NCI-H748 (cell line): ENCODE results near the gene CEACAM1.
"Not testable (repeated sequence)": the region's sequence is repeated elsewhere in the genome, so short reads cannot be mapped to it uniquely, and the experiment has no call there.

ENCODE experiments used
- DNase-seq: peaks from one replicate; lab custom pipeline; 2025; ENCODE audit not compliant: unreplicated experiment; lab: John Stamatoyannopoulos, UW

Gene CEACAM1

DNA sequence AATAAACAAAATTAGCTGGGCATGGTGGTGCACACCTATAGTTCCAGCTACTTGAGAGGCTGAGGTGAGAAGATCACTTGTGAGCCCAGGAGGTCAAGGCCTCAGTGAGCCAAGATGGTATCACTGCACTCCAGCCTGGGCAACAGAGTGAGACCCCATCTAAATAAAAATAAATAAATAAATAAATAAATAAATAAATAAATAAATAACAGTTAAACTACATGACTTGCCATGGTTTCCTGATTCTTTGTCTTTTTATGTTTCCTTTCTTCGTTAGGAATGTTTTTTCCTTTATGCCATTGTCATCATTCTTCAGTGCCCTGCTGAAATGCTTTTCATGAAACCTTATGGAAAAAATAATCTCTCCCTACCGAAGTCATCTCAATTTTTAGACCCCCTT lies 50.3 kb downstream of the CEACAM1 start:
- no peak for DNase-seq

DNA sequence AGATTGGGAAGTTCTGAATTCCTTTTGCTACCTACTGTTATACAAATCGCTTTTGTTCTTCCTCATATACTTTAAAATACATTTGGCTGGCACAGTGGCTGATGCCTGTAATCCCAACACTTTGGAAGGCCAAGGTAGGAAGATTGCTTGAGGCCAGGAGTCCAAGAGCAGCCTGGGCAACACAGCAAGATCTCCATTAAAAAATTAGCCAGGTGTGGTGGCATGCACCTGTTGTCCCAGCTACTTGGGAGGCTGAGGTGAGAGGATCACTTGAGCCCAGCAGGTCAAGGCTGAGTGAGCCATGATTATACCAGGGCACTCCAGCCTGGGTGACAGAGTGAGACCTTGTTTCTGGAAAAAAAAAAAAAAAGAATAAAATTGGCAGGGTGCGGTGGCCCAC lies 51.2 kb downstream of the CEACAM1 start:
- no peak for DNase-seq

DNA sequence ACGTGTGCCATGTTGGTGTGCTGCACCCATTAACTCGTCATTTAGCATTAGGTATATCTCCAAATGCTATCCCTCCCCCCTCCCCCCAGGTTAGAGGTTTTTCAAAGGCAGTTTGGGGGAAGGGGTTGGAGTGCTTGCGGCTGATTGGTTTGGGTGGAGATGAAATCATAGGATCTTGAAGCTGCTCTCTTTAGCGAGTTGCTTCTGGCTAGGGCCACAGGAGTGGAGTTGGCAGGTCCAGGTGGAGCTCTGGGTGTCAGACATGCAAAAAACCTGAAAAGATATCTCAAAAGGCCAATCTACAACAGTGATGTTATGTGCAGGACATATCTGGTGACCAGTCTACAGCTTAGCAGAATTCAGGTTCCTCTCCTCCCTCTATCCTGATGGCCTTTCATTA lies 52.9 kb downstream of the CEACAM1 start:
- no peak for DNase-seq

DNA sequence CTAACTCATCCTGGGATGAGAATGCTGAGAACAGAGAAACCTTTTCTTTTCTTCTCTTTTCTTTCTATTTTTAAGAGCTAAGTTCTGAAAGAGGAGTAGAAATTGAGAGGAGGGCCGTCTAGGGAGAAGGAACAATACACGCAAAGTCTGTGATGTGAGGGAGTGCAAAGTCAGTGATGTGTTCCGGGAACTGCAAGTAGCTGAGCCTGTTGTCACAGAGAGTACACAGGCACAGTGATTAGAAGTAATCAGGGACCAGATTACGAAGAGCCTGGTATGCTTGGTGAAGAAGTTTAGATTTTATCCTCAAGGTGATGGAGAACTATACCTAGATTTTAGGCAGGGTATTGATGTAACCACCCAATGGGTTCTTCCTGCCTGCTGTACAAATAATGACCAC lies 53.5 kb downstream of the CEACAM1 start:
- DNase-seq, result no peak

DNA sequence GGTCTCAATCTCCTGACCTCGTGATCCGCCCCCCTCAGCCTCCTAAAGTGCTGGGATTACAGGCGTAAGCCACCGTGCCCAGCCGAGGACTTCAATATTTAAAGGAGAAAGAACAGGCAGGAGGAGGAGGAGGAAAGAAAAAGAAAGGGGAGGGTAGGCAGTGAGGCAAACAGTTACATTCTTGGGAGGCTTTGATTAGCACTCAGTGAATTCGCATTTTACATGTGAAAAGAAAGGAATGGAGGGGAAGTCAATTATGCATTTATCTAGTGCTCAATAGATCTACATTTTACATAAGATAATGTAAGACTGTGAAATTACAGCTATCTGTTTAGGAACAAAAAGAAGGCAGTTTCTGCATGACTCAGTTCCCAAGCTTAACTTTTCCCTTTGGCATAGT lies 54.6 kb downstream of the CEACAM1 start:
- DNase-seq, result no peak

DNA sequence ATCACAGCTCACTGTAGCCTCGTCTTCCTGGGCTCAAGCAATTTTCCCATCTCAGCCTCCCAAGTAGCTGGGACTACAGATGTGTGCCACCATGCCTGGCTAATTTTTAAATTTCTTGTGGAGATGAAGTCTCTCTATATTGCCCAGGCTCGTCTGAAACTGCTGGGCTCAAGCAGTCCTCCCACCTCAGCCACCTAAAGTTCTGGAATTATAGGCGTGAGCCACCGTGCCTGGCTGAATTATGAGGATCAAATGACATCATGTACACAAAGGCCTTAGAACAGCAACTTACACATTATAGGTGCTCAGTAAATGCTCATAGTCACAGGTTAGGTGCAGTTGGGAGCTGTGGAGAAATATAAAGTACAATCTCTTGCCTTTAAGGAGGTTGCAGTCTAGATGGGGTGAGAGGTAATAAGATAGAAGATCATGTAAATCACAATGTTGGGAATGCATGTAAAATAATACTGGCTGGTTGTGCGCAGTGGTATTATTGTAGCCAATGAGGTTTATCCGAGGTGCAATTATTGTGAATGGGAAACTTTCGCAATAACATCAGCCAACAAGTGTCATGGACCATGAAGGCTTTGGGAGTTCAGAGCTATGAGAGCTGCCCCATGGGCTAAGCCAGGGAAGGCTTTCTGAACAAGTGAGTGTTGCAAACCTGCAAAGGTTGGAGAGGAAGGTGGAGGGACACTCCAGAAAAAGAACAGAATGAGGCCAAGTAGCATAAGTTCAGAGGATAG lies 55.7 kb downstream of the CEACAM1 start:
- DNase-seq, result no peak

DNA sequence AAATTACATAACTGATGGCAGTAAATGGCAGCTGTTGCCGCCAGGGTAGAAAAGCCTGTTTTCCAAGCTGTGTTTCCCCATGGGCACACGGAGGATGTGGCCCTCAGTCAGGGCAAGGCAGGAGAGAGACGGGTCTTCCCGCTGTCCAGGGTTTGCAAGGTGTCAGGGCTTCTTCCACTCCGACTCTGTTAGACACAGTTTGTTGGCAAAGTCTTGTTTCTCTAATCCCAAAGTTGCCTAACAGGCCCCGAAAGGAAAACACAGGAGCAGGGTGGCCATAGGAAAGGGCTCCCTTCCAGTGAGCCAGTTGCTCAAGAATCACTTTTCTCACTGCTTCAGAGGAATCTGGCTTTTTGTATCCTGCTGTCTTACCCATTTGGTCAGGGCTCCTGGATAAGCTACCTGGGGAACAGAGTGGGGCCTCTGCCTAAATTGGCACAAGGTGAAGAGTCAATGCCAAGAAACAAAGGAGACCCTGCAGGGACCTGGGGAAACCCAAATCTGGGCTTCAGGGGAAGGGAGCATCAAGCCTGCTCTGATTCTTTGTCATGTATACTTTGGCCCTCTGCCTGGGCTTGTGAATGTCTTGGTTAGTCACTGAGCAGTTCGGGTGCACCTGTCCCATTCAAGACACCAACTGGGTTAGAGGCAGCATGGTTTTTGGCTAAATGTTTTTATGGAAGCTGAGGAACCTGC lies 56.6 kb downstream of the CEACAM1 start:
- no peak for DNase-seq

DNA sequence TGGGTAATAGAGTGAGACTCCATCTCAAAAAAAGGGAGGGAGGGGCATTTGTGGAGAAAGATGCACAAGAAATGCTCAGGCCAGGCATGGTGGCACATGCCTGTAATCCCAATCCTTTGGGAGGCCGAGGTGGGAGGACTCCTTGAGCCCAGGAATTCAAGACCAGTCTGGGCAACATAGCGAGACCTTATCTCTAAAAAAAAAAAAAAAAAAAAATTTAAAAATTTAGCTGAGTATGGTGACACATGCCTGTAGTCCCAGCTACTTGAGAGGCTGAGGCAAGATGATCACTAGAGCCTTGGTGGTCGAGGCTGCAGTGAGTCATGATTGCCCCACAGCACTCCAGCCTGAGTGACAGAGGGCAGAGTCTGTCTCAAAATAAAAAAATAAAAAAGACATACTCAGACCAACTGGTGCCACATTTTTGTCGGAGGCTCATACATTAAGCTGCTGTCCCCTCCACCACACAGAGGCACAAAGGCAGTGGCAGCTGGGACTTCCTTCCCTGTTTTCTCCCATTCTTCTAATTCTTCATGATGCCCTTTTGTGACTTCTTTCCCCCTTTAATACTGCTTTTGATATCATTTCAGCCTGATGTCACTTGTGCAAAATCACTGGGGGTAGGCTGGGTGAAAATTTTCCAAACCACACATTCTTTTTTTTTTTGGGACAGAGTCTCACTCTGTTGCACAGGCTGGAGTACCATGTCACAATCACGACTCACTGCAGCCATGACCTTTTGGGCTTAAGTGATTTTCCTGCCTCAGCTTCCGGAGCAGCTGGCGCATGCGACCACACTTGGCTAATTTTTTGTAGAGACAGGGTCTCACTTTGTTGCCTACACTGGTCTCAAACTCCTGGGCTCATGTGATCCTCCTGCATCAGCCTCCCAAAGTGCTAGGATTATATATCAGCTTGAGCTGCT lies 58.7 kb downstream of the CEACAM1 start:
- no peak for DNase-seq

DNA sequence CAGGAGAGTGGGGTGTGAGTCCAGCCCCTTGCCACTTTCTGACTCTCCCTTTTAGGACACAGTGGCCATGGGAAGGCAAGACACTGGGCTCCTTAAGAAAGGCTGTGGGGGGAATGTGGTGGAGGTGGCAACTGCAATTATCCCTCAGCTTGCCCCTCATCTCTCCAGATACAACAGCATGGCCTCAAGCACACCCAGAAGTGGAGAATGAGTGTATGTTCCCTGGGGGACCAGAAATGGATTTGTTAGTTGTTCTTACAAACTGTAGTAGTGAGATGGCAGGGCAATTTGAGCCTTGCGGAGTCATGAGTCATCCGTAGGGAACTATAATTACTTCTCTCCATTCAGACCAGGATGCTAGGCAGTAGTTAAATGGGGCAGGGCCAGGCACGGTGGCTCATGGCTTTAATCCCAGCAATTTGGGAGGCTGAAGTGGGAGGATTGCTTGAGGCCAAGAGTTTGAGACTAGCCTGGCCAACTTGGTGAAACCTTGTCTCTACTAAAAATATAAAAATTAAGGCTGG lies 59.9 kb downstream of the CEACAM1 start:
- DNase-seq, result peak; percentile 41

DNA sequence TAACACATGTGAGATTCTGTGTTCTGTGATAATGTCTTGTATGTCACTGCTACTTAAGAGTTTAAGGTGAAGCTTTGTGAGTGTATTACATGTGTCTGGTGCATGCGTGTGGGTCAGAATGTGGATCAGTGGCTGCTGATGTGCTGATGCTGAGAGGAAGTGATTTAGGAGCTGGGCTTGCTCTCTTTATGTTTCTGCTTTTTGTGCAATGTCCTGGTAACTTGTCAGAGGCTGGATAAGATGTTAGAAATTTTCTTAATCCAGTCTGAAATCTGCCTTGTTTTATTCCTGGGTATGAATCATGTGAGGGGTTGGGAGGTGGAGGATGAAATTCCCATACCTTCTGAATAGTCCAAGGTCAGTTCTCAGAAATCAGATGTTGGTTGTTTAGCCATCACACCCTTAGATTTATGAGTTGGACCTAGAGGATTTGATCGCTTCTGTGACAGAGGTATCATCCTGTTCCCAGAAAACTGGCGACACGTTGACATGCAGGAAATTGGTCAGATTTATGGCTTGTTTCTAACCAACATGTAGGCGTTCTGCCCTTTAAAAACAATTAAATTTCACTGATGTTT lies 61.0 kb downstream of the CEACAM1 start:
- no peak for DNase-seq

DNA sequence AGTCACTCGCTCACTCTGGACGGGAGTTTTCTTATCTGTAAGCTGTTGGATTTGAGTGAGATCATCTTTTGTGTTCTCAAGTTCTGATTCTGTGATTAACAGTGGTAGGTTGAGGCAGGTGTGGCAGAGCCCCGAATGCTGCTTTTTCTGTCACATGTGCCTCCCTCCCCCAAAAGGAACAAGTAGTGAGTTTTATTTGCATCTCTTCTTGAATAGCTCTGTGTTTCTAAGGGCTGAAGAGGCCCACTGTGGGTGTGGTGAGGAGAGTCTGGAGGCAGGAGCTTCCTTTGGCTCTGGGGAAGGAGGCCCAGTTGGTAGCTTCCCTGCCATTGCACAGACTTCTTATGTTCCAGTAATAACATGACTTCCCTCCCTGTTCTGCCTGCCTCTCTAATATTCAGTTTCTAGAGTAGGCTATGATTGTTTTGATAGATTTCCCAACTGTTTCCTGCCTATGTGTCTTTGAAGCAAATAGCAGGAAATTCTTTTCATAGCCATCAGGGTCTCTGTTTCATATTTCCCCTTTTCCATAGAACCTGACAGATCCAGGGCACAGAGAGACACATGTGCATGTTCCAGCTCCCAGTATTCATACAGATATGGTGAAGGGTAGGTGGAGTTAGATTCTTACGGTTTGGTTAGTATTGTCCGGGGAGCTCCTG lies 61.6 kb downstream of the CEACAM1 start:
- DNase-seq, result no peak

DNA sequence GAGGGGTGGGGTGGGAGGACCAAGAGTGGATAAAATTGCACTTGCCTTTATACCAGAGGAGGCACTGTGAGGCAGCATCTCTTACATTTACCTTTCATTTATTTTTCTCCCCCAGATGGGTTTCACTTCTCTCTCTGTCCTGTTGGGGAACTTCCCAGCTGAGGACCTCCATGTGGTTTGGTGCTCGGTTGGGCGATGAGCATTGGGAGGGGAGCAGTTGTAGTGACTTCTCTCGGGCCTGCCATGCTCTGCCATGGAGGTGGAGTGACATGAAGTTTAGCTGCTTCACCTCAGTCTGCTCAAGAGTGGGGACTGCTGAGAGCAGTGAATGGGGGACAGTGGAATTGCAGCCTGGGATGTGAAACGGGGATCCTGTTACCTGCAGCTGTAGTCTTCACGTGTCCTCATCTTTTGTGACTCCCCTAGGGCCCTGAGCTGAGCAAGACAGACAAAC lies 62.4 kb downstream of the CEACAM1 start:
- no peak for DNase-seq

DNA sequence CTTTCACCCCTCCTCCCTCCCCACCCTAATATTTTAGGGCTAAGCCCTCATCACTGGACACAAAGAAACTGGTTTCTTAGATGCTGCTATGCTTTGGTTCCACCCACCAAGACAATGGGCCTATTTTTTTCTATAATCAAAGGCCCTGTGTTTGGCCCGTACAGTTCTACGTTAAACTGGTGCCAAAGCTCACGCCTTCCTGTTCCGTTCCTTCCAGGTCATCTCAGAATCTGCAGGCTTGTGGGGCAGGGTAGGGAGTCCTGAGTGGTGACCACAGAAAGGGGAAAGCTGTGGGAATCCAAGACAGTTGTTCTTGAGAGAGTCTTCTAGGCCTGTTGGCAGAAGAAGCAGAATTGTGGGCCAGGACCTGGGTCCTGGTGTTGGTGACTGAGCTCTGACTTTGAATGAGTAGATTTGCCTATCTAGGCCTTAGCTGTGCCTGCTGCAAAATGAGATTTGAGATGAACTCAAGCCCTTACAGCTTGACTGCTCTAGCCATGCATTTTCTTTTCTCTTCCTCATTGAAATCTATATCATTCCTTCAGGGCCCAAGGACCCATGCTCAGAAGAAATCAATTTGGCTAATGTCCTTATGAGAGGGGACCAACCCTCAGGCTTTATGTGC lies 66.5 kb downstream of the CEACAM1 start:
- DNase-seq, result no peak

DNA sequence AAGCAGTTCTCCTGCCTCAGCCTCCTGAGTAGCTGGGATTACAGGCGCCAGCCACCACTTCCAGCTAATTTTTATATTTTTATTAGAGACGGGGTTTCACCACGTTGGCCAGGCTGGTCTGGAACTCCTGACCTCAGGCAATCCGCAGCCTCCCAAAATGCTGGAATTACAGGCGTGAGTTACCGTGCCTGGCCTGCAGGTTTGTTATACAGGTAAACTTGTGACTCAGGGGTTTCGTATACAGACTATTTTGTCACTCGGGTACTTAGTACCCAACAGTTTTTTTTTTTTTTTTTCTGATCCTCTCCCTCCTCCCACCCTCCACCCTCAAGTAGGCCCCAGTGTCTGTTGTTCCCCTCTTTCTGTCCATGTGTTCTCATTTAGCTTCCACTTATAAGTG lies 67.0 kb downstream of the CEACAM1 start:
- DNase-seq, result not testable (repeated sequence)

DNA sequence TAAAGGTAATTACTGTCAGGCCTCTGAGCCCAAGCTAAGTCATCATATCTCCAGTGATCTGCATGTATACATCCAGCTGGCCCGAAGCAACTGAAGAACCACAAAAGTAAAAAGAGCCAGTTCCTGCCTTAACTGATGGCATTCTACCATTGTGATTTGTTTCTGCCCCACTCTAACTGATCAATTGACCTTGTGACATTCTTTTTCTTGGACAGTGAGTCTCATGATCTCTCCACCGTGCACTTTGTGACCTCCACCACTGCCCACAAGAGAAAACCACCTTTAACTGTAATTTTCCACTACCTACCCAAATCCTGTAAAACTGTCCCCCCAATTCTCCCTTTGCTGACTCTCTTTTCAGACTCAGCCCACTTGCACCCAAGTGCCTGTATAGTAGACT lies 68.4 kb downstream of the CEACAM1 start:
- no peak for DNase-seq
